ENCODE measurements around the gene STX10. TPM values are rescaled to one million over a fixed set of nuclear protein-coding genes. Genes with fewer than 3 reads are reported as not detected.
A peak's percentile ranks its signal among the peaks of the same experiment; 100 is the strongest.

Gene STX10
- total RNA-seq, 8 experiments from 2014 or later: 23.4 to 57.5 (median 34.1) TPM

DNA sequence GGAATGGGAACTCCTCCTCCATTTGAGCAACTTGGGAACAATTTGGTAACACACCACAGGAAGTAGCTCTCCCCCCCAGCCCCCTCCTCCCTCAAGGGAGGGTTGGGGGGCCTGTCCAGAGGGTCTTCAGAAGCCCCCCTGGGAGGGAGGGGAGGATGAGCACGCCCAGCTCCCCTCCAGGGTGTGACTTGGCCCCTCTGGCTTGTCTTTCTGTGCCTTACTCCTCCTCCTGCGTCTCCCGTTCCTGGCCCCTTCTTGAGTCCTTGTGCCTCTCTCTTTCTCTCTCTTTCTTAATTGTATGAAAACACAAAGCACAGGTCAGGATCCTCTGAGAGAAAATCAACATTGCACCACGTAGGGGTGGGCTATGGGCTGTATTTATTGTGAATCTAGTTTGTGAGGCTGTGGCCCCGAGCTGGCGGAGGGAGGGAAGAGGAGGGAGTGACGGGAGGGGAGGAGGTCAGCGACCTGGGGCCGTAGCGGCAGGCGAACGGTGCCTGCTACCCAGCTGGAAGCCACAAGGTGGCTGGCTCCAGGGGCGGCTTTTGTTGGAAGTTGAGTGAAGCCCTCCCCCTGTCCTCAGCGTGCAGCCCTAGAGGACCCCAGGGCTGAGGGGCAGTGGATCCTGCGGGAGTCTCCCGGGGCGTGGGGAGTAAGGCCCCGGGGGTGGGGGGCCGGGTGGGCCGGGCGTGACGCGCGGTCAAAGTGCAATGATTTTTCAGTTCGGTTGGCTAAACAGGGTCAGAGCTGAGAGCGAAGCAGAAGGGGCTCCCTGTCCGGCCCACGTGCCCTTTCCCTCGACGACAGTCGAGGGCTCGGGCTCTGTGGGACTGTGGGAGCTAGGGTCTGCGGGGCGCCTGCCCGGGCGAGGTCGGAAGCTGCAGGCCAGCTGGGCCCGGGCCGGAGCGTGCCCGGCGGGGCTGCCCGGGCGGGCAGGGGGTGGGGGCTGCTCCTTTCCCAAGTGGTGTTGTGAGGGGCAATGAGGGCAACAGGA is 53.9 kb downstream of the STX10 start:
- in situ Hi-C loops (cut with MboI; ENCODE audit: low pct_unique_long_range_greater_than_20kb in 2 of 9, low sequenced_read_pairs in 9 of 9, unreplicated experiment in 9 of 9): loop anchor here (10.0 to 25.0 kb wide), 3 partner anchors 109 to 121 kb away; partner anchors contain the start of gene NFIX (in 2 of the 9)
- Histone ChIP-seq H3K27ac (no peak overlapping the region), H3K4me3 (no peak overlapping the region), H3K4me1 (replicated peaks in 1 of 2) (peaks cover 22 to 50% of the 10 kb centered on the region in 2 donors)
- 0% methylated on average over 1 of the region's 44 CpGs; no CpG with 5 or more reads in 8 of the 10 experiments for WGBS, 10 experiments
- no peak for ATAC-seq (replicated peaks in 6 of 8)

DNA sequence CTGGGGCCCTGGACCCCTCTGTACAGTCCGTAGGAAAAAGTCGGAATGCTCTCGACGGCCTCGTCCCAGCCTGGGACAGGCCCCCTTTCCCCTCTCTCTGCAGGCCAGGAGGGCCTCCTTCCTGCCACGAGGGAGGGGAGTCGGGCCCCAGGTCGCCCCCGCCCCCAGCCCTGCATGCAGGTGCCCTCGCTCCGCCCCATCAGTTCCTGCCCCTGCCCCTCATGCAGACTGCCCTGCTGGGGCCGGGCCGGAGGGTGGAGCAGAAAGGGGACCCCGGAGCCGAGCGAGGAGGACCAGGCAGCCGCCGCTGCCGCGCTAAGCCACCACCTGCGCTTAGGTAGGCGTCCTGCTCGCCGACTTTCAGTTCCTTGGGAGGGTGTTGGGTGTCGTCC is 54.8 kb downstream of the STX10 start:
- no peak overlapping the region for H3K27ac ChIP-seq
- in situ Hi-C loops (cut with MboI; ENCODE audit: low pct_unique_long_range_greater_than_20kb in 2 of 9, low sequenced_read_pairs in 9 of 9, unreplicated experiment in 9 of 9): loop anchor here (10.0 to 25.0 kb wide), 3 partner anchors 108 to 121 kb away; partner anchors contain the start of gene NFIX (in 2 of the 9)
- no CpG with 5 or more reads among the region's 25 CpGs for WGBS, 10 experiments
- ATAC-seq (replicated peaks in 6 of 8): peak in 2 of 8 experiments; percentile 6 to 8
- no peak overlapping the region for H3K4me3 ChIP-seq
- H3K4me1 ChIP-seq (replicated peaks in 1 of 2): peaks cover 22 to 56% of the 10 kb centered on the region in 2 donors

DNA sequence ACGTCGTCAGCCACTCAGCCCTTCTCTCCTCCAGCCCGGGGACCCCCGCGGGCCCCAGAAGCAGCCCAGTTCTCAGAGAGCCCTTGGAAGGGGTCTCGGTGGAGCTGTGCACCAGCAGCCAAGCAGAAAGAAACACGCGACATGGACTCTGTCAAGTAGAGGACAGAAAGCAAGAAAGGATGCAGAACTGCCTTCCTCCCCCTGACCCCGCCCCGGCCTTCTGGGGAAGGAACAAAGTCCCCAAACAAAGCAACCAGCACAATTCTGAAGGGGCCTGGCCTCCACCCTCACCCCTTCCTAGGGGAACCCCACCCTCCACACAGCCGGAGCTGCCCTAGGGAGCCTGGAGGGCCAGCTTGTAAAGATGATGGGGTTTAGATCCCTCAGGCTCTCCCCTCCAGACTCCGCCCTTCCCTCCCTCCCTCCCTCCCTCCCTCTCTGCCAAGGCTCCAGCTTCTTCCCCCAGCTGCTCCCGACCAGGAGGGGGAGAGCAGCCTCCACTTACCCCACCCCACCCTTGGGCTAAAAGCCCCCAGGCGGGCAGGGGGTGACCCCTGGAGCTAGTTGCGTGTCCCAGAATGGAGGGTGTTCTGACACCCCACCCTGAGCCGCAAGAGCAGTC is 55.3 kb downstream of the STX10 start:
- peak in 5 of 8 experiments; percentile 7 to 18 (median 14) for ATAC-seq (replicated peaks in 6 of 8)
- Histone ChIP-seq H3K4me3 (no peak overlapping the region), H3K4me1 (replicated peaks in 1 of 2) (peaks cover 22 to 56% of the 10 kb centered on the region in 2 donors), H3K27ac (no peak overlapping the region)
- WGBS, 10 experiments: 0 to 60% methylated on average over 2 to 10 of the region's 16 CpGs; no CpG with 5 or more reads in 8 of the 10 experiments
- in situ Hi-C loops (cut with MboI; ENCODE audit: low pct_unique_long_range_greater_than_20kb in 2 of 9, low sequenced_read_pairs in 9 of 9, unreplicated experiment in 9 of 9): loop anchor here (10.0 to 25.0 kb wide), 3 partner anchors 108 to 120 kb away; partner anchors contain the start of gene NFIX (in 2 of the 9)

DNA sequence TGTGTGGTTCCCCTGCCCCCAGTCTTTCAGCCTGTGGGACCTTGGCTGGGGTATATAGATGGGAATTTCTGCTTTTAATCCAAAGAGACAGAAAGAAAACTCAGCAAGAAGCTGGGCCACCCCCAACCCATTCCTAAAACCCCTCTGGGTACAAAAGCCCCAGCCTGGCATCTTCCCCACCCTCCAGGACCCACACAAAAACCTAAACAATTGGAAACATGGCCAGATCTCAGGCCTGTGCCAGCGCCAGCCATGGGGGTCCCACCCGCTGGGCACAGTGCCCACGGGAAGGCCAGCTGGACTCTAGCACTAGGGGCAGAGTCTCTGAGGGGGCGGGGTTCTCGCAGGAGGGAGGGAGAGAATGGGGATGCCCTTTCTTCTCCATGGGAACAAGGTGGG is 56.1 kb downstream of the STX10 start:
- H3K4me3 ChIP-seq: no peak overlapping the region
- in situ Hi-C loops (cut with MboI; ENCODE audit: low pct_unique_long_range_greater_than_20kb in 2 of 9, low sequenced_read_pairs in 9 of 9, unreplicated experiment in 9 of 9): loop anchor here (10.0 to 25.0 kb wide), 3 partner anchors 107 to 119 kb away; partner anchors contain the start of gene NFIX (in 2 of the 9)
- WGBS, 10 experiments: no CpG with 5 or more reads among the region's 5 CpGs
- H3K4me1 ChIP-seq (replicated peaks in 1 of 2): peaks cover 22 to 56% of the 10 kb centered on the region in 2 donors
- peak in 3 of 8 experiments; percentile 2 to 18 (median 6) for ATAC-seq (replicated peaks in 6 of 8)
- no peak overlapping the region for H3K27ac ChIP-seq

Other genes with a start within 250 kb of the STX10 start
- gene SYCE2, start 231.1 kb downstream of the STX10 start, total RNA-seq: 1 to 10 TPM in 1 of 8 experiments, under 1 TPM in 6, not detected in 1; 0.23 to 1.0 (median 0.71) TPM
- gene FARSA, start 216.7 kb downstream of the STX10 start, total RNA-seq: 100 to 1,000 TPM in 3 of 8 experiments, 10 to 100 TPM in 5; 49.5 to 112 (median 74.9) TPM
- 100 to 1,000 TPM; 289 to 982 (median 397) TPM for gene CALR, start 211.8 kb downstream of the STX10 start, total RNA-seq
- gene RAD23A, start 204.5 kb downstream of the STX10 start, total RNA-seq: 100 to 1,000 TPM in 2 of 8 experiments, 10 to 100 TPM in 6; 41.9 to 114 (median 67.4) TPM
- gene GADD45GIP1, start 193.2 kb downstream of the STX10 start, total RNA-seq: 10 to 100 TPM; 18.2 to 51.6 (median 28.3) TPM
- under 1 TPM in 6 of 8 experiments, not detected in 2; 0.09 to 0.47 (median 0.31) TPM for gene DAND5, start 180.8 kb downstream of the STX10 start, total RNA-seq
- 10 to 100 TPM in 4 of 8 experiments, under 1 TPM in 4; under 0.01 to 72.3 (median 6.4) TPM for gene NFIX, start 154.9 kb downstream of the STX10 start, total RNA-seq
- 1 to 10 TPM in 2 of 8 experiments, under 1 TPM in 5, not detected in 1; 0.11 to 1.3 (median 0.58) TPM for gene LYL1, start 47.5 kb downstream of the STX10 start, total RNA-seq
- 10 to 100 TPM; 21.8 to 59.3 (median 34.6) TPM for gene TRMT1, start 33.6 kb downstream of the STX10 start, total RNA-seq
- 10 to 100 TPM in 7 of 8 experiments, 1 to 10 TPM in 1; 9.7 to 56.8 (median 28.3) TPM for gene NACC1, start 32.1 kb downstream of the STX10 start, total RNA-seq
- 10 to 100 TPM; 33.2 to 61.5 (median 39.8) TPM for gene IER2, start within 50 bp of the STX10 start, total RNA-seq